GM19025 (cell line): ENCODE results near the gene FBXO17.

Experiments used
- ATAC-seq: cut with Tn5 transposase; IDR thresholded peaks from one replicate; pipeline ENCODE4 v1.9.1; 2021; ENCODE audit warnings: mild to moderate bottlenecking, low read depth, moderate library complexity; ENCODE audit not compliant: unreplicated experiment

Gene FBXO17

DNA sequence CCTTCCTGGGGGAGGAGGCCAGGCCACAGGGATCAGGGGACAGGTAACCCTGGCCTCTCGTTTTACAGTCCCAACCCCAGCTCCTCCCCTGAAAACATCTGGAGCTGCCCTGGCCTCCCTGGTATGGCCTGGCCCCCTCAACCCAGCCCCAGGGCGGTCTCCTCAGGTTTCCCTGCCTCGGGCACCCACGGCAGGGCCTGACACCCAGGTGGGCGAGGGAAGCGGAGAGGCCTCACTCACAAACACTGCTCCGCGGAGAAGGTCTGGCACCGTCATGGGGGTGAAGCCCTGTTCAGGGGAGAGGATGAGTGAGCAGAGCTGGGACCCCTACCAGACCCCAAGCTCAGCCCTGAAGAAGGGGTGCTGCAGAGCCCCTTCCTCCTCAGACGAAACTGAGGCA, 57.0 kb downstream of the FBXO17 start:
- ATAC-seq, result no peak

DNA sequence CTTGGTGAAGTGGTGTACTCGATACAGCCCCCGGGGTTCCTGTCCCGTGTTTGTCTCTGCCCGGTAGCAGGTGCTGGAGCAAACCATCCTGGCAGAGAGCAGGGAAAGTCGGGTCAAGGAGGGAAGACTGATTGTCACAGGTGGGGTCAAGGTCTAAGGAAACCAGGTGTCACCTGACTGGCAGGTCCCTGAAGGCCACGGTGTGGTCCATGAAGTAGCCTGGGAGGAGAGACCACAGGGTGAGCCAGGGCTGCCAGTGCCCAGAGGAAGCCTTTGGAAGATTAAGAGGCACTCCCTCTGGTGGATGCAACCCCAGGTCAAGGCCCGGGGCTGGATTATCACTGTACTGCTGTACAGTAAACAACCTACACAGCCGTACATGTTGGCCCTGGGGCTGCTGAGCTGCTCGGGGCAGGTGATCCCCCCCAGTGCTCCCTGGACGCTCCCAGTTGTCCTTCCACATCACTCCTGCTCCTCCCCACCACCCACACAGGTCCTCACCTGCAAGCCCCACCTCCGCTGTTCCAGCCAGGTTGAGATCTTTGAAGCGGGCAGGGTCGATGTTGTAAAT, 57.5 kb downstream of the FBXO17 start:
- ATAC-seq, result no peak

DNA sequence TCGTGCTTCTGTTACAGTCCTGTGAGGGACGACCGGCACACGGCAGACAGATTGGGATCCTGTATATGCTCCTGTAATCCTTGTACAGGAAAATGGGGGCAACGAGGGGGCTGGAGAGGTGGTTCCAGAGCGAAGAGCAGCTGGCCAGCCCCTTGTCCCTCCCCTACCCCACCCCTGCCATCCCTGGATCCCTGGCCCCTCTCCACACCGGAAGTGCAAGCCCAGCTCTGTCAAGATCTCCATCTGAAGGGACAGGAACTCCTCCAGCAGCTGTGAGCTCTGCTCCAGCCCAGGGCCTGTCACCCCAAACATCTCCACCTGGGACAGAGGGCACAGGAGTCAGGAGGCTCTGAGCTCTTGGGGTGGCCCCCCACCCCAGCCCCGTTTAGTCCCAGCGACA, 58.0 kb downstream of the FBXO17 start:
- no peak for ATAC-seq

DNA sequence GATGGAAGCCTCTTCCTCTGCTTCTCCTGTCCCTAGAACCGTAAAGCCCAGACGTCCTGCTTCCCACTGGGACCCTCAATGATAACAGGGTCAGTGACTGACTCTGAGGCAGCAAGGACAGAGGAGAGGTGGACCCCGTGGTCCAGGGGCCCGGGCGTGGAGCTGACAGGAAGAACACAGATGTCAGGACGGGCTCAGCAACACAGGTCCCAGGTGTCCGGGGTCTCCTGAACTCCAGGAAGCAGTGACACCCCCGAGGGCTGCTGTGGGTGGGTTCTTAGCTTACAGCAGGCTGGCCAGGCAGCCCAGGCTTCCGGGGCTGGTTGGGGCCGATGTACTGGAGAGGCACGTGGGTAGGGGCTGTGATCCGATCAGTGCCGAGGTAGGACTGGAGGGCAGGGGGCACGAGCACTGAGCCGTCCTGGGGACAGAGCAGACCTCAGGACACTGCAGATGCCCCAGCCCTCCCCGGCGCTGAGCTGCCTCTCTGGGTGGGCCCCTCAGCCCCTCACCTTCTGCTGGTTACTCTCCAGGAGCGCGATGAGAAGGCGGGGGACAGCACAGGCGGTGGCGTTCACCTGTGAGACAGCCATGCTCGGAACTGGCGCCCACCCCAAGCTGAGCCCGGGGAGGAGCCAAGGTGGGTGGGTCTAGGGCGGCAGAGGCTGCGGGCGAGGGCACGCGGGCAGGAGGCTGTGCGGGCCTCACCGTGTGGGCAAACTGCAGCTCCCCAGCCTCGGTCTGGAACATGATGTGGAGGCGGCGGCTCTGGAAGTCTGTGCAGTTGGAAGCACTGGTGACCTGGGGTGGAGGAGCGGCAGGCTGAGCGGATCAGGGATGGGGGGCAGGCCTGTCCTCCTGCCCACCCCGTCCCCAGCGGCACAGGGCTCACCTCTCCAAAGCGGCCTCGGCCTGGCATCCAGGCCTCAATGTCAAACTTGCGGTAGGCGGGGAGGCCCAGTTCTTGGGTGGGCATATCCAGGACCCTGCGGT, 59.9 kb downstream of the FBXO17 start:
- ATAC-seq, result no peak

DNA sequence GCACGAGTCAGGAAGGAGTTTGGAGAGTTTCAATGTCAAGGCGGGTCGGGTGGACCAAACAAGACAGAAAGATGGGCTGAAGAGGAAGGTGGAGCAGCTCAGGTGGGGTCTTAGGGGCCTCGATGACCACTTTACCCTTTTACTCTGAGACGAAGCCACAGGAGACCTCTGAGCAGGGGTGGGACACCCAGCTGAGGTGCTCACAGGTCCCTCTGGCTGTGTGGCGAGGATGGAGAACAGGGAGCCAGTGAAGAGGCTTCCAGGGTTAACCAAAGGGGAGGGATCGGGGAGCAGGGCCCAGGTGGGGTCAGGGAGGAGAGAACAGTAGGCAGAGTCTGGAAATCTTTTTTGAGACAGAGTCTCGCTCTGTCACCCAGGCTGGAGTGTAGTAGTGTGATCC, 61.6 kb downstream of the FBXO17 start:
- ATAC-seq, result no peak

DNA sequence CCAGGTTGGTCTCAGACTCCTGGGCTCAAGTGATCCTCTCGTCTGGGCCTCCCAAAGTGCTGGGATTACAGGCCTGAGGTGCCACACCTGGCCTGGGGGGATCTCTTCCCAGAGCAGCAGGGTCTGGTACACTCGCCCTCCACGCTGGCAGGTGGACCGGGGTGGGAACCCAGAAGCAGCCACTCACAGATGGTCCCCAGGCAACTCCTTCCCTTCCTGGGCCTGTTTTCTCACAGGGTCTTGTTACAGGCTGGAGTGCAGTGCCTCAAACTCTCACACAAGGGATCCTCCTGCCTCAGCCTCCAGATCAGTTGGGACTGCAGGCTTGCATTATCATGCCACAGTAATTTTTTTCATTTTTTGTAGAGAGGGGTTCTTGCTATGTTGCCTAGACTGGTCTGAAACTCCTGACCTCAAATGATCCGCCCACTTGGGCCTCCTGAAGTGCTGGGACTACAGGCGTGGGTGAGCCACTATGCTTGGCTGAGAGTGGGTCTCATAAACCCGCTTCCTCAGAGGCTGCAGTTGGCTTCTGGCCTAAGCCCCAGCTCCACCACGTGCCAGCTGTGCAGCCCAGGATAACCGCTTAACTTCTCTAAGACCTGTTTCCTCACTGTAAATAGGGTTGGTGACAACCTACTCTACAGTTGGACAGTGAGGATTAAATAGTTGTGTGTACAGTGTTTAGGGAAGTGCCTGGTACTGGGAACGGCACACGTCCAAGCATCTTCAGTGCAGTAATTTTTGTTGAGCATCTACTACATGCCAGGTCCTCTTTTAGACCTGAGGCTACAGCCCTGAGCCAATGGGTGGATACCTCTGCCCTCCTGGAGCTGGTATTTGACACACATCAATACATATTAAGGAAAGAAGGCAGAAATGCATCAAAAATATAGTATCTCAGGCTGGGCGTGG, 62.7 kb downstream of the FBXO17 start:
- no peak for ATAC-seq

DNA sequence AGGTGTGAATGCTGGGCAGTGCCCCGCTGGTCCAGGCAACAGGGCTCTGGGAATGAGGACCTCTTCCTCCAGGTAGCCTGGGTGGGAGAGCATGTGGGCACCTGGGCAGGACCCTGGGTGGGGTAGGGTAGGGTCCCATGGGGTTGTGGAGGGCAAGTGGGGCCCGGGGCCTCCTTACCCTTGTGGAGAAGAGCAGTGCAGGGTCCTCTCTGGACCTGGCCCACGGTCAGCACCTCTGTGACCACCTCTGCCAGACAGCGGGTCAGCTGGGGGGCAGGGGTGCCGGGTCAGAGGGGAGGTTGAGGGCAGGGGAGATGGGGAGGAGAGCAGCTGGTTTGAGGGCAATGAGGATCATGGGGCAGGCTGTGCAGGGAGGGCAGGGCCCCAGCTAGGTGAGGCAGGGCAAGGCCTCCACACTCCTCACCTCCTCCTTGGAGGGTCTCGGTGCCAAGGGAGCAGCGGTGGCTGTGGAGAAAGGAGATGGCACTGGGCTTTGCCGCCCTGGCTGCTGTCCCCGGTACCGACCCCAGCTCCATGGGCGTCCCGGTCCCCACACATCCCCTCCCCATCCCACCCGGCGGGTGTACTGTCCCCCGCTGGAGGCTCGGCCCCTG, 64.0 kb downstream of the FBXO17 start:
- ATAC-seq, result no peak

DNA sequence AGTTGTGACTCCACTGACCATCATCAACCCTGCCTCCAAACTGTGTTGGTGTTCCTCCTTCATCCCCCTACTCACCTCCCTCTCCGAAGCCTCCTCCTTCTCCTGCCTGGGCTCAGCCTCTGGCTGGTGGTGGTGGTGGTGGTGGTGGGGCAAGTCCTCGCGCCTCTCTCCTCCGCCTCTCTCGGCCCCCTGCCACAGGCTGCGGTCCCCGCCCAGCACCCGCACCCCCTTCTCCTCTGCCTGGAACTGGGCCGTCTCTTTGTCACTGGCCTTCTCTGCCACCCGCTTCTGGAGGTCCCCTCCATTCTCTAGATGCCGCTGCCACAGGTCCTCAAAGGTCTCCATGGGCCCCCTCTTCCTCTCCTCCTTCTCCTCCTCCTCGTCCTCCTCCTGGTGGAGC, 65.1 kb downstream of the FBXO17 start:
- no peak for ATAC-seq

DNA sequence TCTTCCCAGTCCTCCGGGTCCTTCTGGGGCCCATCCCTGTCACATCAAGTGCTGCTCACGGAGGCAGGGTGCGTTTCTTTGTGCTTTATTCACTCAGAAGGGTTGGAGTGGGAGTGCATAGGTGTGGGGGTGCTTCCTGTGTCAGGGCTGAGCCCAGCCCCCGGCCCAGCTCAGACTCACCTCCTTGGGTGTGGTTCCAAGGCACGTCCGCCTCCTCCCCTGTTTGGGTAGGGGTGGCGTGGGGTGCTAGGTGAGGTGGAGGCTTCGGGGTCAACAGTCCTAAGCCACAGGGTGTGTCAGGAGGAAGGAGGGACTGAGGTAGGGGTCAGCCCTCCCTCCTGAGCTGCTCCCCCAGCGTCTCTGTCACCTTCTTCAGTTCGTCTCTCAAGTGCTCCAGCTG, 66.6 kb downstream of the FBXO17 start:
- ATAC-seq, result no peak

DNA sequence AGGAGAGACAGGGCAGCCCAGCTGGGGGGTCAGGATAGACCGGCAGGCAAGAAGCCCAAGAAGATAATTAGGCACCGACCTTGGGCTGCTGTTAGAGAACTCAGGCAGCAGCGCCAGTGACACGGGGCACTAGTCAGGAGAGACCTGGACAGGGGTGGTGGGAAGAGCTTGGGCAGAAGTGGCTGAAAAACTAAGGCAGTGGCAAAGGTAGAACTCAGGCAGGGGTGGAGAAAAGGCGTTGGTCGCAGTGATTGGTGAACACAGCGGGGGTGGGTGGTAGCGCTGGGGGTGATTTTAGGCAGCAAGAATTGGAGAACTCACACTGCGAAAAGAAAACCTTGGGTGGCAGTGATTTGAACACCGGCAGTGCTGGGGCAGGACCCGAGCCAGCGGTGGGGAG, 67.9 kb downstream of the FBXO17 start:
- no peak for ATAC-seq

DNA sequence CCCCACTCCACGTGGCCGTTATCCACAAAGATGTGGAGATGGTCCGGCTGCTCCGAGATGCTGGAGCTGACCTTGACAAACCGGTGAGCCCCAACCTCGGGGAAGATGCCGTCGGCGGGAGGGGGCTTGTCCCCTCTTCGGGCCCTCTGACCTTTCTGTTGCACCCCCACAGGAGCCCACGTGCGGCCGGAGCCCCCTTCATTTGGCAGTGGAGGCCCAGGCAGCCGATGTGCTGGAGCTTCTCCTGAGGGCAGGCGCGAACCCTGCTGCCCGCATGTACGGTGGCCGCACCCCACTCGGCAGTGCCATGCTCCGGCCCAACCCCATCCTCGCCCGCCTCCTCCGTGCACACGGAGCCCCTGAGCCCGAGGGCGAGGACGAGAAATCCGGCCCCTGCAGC, 68.3 kb downstream of the FBXO17 start:
- ATAC-seq, result no peak

DNA sequence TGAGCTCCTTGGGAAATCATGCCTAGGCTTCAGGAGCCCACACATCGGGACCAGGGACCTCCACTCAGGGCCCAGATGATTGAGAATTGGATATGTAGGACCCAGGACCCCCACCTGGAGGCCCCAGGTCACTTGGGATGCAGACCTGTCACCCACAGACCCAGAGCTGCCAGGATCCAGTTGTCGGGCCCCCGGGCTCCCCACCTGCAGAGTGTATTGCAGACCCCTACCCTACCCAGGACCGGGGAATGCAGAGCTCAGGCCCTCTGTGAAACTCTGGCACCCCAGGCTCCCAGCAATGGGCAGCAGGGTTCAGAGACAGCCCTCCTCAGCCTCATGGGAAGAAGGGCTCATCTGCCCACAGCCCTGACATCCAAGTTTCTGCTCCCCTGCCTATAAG, 69.9 kb downstream of the FBXO17 start:
- no peak for ATAC-seq

DNA sequence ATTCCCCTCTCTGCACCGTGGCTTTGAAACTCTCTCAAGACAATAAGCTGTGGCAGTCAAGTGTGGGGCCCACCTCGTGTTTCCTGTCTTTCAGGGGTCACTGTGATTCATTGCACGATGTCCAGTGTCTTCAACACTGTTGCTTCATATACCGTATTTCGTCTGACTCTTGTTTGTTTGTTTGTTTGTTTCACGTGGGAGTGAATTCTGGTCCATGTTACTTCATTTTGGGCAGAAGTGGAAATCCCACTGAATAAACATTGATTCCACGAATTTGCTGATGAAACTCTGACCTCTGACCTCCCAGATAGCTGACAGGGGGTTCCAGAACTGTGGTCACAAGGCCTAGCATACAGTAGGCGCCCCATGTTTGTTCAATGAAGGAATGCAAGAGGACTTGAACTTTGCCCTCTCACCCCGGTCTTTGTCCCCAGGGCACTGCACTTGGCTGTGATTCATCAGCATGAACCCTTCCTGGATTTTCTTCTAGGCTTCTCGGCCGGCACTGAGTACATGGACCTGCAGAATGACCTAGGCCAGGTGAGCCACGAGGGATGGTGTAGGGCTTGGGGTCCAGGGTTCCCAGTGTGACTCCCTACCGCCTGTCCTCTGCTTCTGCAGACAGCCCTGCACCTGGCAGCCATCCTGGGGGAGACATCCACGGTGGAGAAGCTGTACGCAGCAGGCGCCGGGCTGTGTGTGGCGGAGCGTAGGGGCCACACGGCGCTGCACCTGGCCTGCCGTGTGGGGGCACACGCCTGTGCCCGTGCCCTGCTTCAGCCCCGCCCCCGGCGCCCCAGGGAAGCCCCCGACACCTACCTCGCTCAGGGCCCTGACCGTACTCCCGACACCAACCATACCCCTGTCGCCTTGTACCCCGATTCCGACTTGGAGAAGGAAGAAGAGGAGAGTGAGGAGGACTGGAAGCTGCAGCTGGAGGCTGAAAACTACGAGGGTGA, 70.7 kb downstream of the FBXO17 start:
- no peak for ATAC-seq

DNA sequence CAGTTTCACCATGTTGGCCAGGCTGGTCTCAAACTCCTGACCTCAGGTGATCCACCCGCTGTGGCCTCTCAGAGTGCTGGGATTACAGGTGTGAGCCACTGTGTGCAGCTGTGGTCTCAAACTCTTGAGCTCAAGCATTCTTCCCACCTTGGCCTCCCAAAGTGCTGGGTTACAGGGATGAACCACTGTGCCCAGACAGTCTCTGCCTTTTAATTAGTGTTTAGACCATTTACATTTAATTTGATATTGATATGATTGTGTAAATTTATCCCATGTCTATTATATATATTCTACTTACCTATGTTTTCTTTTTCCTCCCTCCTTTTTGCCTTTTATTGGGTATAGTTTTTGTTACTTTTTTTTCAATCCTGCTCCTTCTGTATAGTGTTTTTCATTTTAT, 73.9 kb downstream of the FBXO17 start:
- ATAC-seq, result no peak

DNA sequence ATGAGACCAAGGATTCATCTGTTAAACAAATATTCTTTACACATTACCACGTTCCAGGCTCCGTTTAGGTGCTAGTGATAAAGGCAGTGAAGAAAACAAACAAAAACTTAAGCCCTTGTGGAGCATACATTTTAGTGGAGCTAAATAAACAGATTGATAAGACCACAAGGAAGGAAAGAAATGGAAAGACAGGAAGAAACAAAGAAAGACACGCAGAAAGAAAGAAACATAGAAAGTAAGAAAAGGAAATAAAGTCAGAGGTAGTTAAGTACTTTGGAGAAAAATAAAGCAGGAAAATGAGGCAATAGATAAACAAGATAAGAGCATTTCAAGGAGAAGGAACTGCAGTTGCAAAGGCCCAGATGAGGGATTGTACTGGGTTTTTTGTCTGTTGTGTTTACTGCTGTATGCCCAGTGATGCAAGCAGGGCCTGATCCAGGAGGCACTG, 74.8 kb downstream of the FBXO17 start:
- no peak for ATAC-seq

DNA sequence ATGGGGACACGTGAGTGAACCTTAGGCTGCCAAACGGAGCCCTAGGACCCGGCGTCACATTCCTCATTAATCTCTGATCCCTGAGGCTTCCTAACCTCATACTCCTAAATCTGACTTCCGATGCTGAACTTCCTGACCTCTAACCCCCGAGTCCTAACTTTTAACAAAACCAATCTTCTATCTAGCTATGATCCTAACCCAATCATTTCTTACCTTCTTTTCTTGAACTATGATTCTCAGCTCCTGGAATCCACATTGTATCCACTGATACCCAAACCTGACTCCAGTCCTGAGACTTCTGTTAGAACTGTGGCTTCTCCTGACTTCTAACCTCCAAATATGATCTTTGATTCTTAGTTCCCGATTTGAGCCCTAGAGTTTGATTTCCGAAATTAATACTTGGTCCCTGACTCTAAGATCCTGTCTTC, 75.3 kb downstream of the FBXO17 start:
- no peak for ATAC-seq

DNA sequence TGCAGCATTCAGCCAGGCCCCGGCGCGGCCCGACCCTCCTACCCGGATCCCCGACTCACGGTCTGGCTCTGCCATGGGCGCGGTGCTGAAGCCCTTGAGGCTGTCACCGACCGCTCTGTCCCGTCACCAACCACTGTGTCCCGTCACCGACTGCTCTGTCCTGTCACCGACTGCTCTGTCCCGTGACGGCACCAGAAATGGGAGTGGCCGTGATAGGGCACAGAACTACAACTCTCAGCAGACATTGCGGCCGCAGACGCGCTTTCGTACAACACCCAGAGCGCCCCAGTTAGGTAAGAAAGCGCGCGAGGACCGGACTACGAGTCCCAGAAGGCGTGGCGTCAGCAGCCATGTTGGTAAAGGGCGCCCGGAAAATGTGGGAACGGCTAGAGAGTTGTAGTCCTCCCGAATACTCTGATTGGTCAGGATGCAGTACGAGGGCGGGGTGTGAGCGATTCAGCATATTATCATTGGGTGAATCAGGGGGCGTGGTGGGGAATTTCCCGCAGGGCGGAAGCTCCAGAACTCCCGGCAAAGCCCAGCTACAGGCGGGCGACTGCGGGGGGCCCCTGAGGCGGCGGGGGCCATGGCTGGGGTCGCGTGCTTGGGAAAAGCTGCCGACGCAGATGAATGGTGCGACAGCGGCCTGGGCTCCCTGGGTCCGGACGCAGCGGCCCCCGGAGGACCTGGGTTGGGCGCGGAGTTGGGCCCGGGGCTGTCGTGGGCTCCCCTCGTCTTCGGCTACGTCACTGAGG, 75.9 kb downstream of the FBXO17 start, which contains the start of the genes NFKBIB and SIRT2:
Gene NFKBIB (plus strand): TSS at position 523 of the 755 bp plus-strand sequence. CDS start 64 bp downstream, at position 587.
Gene SIRT2 (minus strand): TSS at position 172 of the 755 bp plus-strand sequence. CDS start 97 bp downstream, at position 75.
- ATAC-seq, result peak; percentile 91

DNA sequence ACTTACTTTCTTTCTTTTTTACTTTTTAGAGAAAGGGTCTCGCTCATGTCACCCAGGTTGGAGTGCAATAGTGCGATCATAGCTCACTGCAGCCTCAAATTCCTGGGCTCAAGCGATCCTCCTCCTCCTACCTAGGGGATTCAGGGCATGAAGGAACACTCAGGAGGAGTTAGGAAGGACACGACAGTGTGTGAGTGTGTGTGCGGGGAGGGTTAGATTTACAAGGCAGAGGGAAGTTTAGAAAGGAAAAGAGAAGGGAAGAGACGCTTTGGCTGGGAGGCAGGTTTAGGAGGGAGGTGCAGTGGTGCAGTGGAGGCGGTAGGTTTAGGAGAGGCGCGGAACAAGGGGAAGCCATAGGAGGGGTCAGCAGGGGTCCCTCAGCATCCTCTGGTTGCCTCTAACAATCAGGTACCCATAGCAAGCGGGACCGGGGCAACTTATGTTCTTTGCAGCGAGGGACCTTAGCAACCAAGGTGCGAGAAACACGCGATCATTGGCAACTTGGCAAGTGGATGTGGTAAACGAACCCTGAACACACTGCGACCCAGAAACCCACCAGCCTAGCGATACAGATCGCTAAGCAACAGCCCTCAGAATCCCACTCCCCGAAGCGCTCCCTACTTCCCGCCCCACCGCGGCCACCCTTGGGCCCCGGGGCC, 76.6 kb downstream of the FBXO17 start:
- no peak for ATAC-seq
